Ishikawa (cell line): ENCODE measurements around the gene SIGLECL1.

Experiments used
- EP300 ChIP-seq: IDR thresholded peaks from 2 replicates; pipeline ENCODE4 v1.6.1; 2012; ENCODE audit warnings: borderline replicate concordance
- MAX ChIP-seq: IDR thresholded peaks from 2 replicates; pipeline ENCODE4 v1.6.1; 2012
- RAD21 ChIP-seq: IDR thresholded peaks from 2 replicates; pipeline ENCODE4 v1.6.1; 2012; ENCODE audit warnings: low read depth
- REST ChIP-seq: IDR thresholded peaks from 2 replicates; pipeline ENCODE4 v1.6.1; 2012; ENCODE audit warnings: low read depth, mild to moderate bottlenecking
- TCF12 ChIP-seq: IDR thresholded peaks from 2 replicates; pipeline ENCODE4 v1.6.1; 2012; ENCODE audit warnings: low read depth

GRCh38 chr19:51316688-51317087 is 65.8 kb downstream of the SIGLECL1 start:
- TF ChIP-seq MAX, result no peak
- TF ChIP-seq RAD21, result no peak
- TF ChIP-seq TCF12, result no peak
- no peak for TF ChIP-seq EP300
- no peak for TF ChIP-seq REST
